C4-2B (cell line): Measurements from ENCODE around the gene C3orf18.

ENCODE experiments used
- CTCF ChIP-seq: fragments of 450-650 bp; conservative IDR thresholded peaks from 2 replicates; pipeline ENCODE4 v1.5.1; 2017; ENCODE audit warnings: mild to moderate bottlenecking
- ZFX ChIP-seq: fragments of 450-650 bp; IDR thresholded peaks from 2 replicates; pipeline ENCODE4 v1.6.1; 2017

DNA sequence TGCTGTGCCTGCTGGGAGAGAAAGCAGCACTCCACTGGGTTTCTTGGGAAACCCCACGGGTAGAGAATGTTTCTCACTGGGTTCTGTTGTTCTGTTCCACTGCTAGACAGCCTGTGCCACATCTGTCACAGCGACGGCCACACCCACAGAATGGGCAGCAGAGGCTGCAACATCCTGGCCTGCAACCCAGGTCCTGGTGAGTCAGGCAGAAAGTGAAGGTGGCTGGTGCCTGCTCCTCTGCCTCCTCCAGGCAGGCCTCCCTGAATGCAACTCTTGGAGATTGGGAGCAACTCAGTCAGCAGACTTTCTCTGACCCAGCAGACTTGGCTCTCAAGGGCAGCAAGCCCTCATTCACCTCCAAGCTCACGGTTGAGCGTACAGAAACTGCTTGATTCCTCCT, 13.0 kb downstream of the C3orf18 start:
- no peak for TF ChIP-seq CTCF
- no peak for TF ChIP-seq ZFX
